Prostate gland (tissue), 2 donors: ENCODE results near the gene WWOX.

ENCODE experiments used
- POLR2A ChIP-seq: fragments of 450-650 bp; IDR thresholded peaks from one replicate; pipeline ENCODE4 v1.6.1; 2016; ENCODE audit warnings: antibody characterized with exemption, mild to moderate bottlenecking
- TF ChIP-seq, protein P1 (sequence below), 4 experiments: fragments of 200-600 bp in 2 of 4; fragments of 450-650 bp in 2 of 4; sonication (generic) in 2 of 4; IDR thresholded peaks; 1 replicate in 3 of 4; 2 replicates in 1 of 4; pipeline ENCODE4 v1.5.1; 2016 to 2019; ENCODE audit warnings: antibody characterized with exemption in 4 of 4, mild to moderate bottlenecking in 2 of 4, moderate library complexity in 2 of 4

DNA sequence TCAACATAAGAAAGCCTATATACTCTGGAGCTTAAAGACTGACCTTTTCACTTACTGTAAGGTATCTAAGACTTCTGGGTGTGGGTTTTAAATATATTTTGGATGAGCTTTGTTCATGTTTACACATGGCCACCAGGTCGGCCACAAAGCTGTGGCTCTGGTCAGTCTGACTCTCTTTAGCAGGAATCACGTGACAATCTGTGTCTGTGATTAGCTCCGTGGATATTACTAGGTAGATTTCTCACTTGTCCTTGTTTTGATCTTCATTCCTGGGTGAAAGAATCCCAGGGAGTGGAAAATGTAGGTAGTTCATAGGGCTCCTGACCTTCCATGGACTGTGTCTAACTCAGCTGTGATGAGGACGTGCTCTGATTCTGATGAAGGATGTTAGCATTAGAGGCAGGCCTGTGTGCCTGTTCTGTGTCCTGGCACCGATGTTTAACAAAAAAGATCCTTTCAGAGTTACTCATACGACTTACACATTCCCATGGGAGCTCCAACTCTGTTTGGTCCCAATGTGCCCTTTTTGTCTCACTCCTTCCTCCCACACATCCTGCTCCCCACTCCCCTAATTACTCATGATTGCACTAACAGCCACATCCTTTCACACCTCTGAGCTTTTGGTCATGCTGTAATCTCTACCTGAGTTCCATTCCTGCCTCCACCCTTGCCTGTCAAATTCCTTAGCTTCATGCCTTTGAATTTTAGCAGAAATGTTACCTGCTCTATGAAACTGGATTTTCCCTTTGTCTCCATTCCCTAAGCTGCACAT is 1076.0 kb downstream of the WWOX start:
- TF ChIP-seq, protein P1, sequence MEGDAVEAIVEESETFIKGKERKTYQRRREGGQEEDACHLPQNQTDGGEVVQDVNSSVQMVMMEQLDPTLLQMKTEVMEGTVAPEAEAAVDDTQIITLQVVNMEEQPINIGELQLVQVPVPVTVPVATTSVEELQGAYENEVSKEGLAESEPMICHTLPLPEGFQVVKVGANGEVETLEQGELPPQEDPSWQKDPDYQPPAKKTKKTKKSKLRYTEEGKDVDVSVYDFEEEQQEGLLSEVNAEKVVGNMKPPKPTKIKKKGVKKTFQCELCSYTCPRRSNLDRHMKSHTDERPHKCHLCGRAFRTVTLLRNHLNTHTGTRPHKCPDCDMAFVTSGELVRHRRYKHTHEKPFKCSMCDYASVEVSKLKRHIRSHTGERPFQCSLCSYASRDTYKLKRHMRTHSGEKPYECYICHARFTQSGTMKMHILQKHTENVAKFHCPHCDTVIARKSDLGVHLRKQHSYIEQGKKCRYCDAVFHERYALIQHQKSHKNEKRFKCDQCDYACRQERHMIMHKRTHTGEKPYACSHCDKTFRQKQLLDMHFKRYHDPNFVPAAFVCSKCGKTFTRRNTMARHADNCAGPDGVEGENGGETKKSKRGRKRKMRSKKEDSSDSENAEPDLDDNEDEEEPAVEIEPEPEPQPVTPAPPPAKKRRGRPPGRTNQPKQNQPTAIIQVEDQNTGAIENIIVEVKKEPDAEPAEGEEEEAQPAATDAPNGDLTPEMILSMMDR (IDR thresholded peaks at IDR 0.05): no peak
- no peak for TF ChIP-seq POLR2A
